Measurements from ENCODE around the gene GPRC5D. TPM values are rescaled to one million over a fixed set of nuclear protein-coding genes. Genes with fewer than 3 reads are reported as not detected.
A peak's percentile ranks its signal among the peaks of the same experiment; 100 is the strongest.

GPRC5D gene
- polyA plus RNA-seq, 1 of the 3 experiments (the other 2 are of a cell fraction): not detected

DNA sequence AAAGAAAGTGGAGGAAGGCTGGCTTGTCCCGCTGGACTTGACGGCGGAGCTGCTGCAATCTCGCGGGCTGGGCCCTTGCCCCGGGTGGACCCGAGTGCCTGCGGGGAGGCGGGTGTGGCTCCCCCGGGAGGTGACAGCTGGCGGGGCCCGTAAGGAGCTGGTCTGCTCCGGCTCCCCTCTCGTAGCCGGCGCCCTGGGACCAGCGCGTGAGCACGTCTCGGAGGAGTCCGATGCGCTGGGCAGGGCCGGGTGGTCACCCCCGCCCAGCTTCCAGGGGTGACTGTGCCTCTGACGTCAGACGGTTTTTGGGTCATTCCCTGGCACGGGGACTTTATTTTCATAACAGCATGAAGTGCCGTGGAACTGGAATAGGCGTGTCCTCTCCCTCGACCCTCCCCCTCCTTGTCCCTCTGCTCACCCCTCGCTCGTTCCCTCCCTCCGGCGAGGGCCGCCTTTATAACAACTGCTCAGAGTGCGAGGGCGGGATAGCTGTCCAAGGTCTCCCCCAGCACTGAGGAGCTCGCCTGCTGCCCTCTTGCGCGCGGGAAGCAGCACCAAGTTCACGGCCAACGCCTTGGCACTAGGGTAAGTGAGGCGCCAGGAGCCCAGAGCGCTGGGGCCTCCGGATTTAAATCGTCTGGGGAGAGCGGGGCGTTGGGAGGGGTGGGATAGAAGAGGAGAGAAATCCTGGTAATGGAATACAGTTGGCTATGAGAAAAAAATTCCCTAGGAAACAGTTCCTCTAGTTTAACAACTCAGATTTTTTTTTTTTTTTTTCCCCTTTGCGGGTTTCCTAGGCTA, 60.7 kb downstream of the GPRC5D start, which contains the start of gene GPRC5A (continued):
- TF ChIP-seq, protein P1, sequence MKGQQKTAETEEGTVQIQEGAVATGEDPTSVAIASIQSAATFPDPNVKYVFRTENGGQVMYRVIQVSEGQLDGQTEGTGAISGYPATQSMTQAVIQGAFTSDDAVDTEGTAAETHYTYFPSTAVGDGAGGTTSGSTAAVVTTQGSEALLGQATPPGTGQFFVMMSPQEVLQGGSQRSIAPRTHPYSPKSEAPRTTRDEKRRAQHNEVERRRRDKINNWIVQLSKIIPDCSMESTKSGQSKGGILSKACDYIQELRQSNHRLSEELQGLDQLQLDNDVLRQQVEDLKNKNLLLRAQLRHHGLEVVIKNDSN (IDR thresholded peaks at IDR 0.05; ENCODE audit: borderline replicate concordance, low read depth): no peak
- TF ChIP-seq SIN3A (IDR thresholded peaks at IDR 0.05; ENCODE audit: borderline replicate concordance, low read depth, low read length): no peak; the same call in 1 of the 2 replicates
- peak; percentile 24; the same call in 1 of the 2 replicates for TF ChIP-seq CTCF (IDR thresholded peaks at IDR 0.05)
- no peak for TF ChIP-seq SMC3 (IDR thresholded peaks at IDR 0.05; ENCODE audit: low read depth, low read length)
- TF ChIP-seq POLR2AphosphoS5 (IDR thresholded peaks at IDR 0.05; ENCODE audit: low read depth, low read length): no peak

Small RNA genes within 50 kb of the gene (small RNA-seq; reads per million reads assigned to genes)
- gene RF00604: 0 reads per million in 7 experiments

Other genes with a start within 250 kb of the GPRC5D start
- 6.8 and 9.2 TPM in 2 replicates for gene CDKN1B, start 234.8 kb downstream of the GPRC5D start, polyA plus RNA-seq (2012; rRNA removed)
- gene APOLD1, start 166.5 kb downstream of the GPRC5D start, polyA plus RNA-seq (2012; rRNA removed): 1.6 and 1.7 TPM in 2 replicates
- gene DDX47, start 138.8 kb downstream of the GPRC5D start, polyA plus RNA-seq (2012; rRNA removed): 68.4 and 90.9 TPM in 2 replicates
- 12.7 and 16.1 TPM in 2 replicates for gene GPRC5A, start 60.6 kb downstream of the GPRC5D start, polyA plus RNA-seq (2012; rRNA removed)
- 16.3 and 17.9 TPM in 2 replicates for gene HEBP1, start 48.1 kb upstream of the GPRC5D start, polyA plus RNA-seq (2012; rRNA removed)
- gene FAM234B, start 92.2 kb upstream of the GPRC5D start, polyA plus RNA-seq (2012; rRNA removed): 3.7 and 4.9 TPM in 2 replicates
- gene GSG1, start 151.5 kb upstream of the GPRC5D start, polyA plus RNA-seq (2012; rRNA removed): 0.39 and 0.68 TPM in 2 replicates
- gene EMP1, start 244.6 kb upstream of the GPRC5D start, polyA plus RNA-seq (2012; rRNA removed): 67.4 and 111 TPM in 2 replicates

Data from SK-N-SH (cell line).